ENCODE measurements around the gene TRIM63. TPM values are rescaled to one million over a fixed set of nuclear protein-coding genes. Genes with fewer than 3 reads are reported as not detected.
A peak's percentile ranks its signal among the peaks of the same experiment; 100 is the strongest.
"Not testable (repeated sequence)": the region's sequence is repeated elsewhere in the genome, so short reads cannot be mapped to it uniquely, and the experiment has no call there.

The TRIM63 gene
- total and polyA plus RNA-seq, 9 of the 15 experiments (the other 6 are each of a cell fraction or from before 2014, with no cell fraction given) = 0.08 to 0.57 (median 0.36) TPM

DNA sequence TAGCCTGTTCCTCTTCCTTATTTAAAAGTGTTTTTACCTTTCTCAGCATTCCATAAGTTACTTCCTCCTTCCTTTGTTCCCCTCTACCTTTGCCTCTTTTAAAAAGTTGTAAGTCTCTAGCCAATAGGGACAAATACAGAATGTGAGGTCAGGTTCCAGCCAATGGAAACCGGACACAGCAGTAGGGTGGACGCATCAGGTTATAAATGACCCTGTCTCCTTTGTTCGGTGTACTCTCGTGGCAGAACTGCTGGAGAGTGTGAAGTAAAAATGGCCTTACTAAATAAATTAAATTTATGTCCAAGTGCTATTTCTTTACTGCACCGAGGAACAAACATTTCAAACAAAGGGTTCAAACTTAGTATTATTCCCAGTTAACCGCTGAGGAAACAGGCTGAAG, 26.1 kb upstream of the TRIM63 start:
- peak overlapping the region; percentile 50; the same call in 1 of the 2 replicates for H3K4me2 ChIP-seq (ENCODE audit: insufficient read depth, low read length)
- H2AFZ ChIP-seq (ENCODE audit: low read depth, low read length) = peak overlapping the region; percentile 93
- H3K9me1 ChIP-seq (ENCODE audit: control insufficient read depth, insufficient read depth, low read length); H3K36me3 ChIP-seq (ENCODE audit: control insufficient read depth, insufficient read depth, low read length); intact Hi-C loops (cut with micrococcal nuclease); BruUV-seq (replicated peaks); FAIRE-seq; H3K79me2 ChIP-seq (ENCODE audit: control insufficient read depth, insufficient read depth, low read length); H3K9me3 ChIP-seq (replicated peaks; ENCODE audit: control insufficient read depth, insufficient read depth, low read depth, low read length); H4K20me1 ChIP-seq (replicated peaks; ENCODE audit: control insufficient read depth, insufficient read depth, low read length); H3K27me3 ChIP-seq (ENCODE audit: control insufficient read depth in 2 of 2, insufficient read depth in 2 of 2, low read length in 2 of 2); POLR2A ChIA-PET; H3K4me3 ChIP-seq; in situ Hi-C loops (cut with MboI); TF ChIP-seq FOXM1 (CRISPR knock-in tag; IDR thresholded peaks at IDR 0.05; ENCODE audit: low read depth): not testable (repeated sequence)
- peak overlapping the region; percentile 7; the same call in 1 of the 3 replicates for H3K27ac ChIP-seq (ENCODE audit: extremely low read depth, low read depth, low read length)
- H3K4me1 ChIP-seq (replicated peaks in 1 of 2; ENCODE audit: control insufficient read depth in 2 of 2, insufficient read depth in 2 of 2, low read length in 2 of 2) = peaks cover 20 to 45% of the 10 kb centered on the region in 2 experiments
- CTCF ChIA-PET (ENCODE audit: low intra/inter-chr PET ratio) = interaction anchor here (0.6 to 1.4 kb wide), 2 partner anchors 11 to 58 kb away, joined by 3 to 5 read pairs; no protein-coding TSS in a partner anchor
- DNase-seq (ENCODE audit: extremely low read depth in 1 of 4, low spot score in 3 of 4) (peak in 1 of 4 experiments; percentile 53), ATAC-seq (0 out of 3 replicates have a peak, but pooled peaks have one; percentile 21)
- 0 out of 4 replicates have a peak overlapping the region, but pooled peaks of 1 of the 2 experiments have one; percentile 41 for H3K9ac ChIP-seq (ENCODE audit: insufficient read depth in 1 of 2, low read depth in 2 of 2, low read length in 2 of 2)
- 25% methylated on average over 6 of the region's 6 CpGs for WGBS (ENCODE audit: insufficient coverage, low coverage, missing lambda C conversion rate)
- TF ChIP-seq MEIS2 (IDR thresholded peaks at IDR 0.05; ENCODE audit: partially characterized antibody) = peak; percentile 73
- peak; percentile 11 for TF ChIP-seq ASH1L (IDR thresholded peaks at IDR 0.05; ENCODE audit: borderline replicate concordance, low read depth, partially characterized antibody)
- TF ChIP-seq FOXM1 (IDR thresholded peaks at IDR 0.05; ENCODE audit: low read depth) = 0 out of 2 replicates have a peak, but pooled peaks have one; percentile 16
- TF ChIP-seq KDM5B (IDR thresholded peaks at IDR 0.05; ENCODE audit: insufficient replicate concordance, low read depth, low read length) = peak; percentile 49

DNA sequence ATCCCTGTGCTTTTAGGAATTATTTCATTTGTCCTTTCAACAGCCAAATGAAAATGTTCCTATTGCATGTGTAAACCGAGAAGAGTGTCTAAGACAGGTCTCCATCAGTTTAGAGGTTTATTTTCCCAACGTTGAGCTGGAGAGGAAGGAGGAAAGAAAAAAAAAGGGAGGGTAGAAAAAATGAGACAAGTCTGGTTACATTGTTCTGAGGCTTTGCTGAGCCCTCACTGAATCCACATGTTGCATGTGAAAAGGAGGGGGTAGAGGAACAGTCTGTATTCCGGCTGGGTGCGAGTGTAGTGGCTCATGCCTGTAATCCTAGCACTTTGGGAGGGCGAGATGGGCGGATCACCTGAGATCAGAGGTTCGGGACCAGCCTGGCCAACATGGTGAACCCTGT, 25.0 kb upstream of the TRIM63 start:
- no peaks in the 10 kb centered on the region for H3K27me3 ChIP-seq (ENCODE audit: control insufficient read depth in 2 of 2, insufficient read depth in 2 of 2, low read length in 2 of 2)
- no peak overlapping the region for H3K9ac ChIP-seq (ENCODE audit: insufficient read depth in 1 of 2, low read depth in 2 of 2, low read length in 2 of 2)
- no peaks in the 10 kb centered on the region for H4K20me1 ChIP-seq (replicated peaks; ENCODE audit: control insufficient read depth, insufficient read depth, low read length)
- H3K4me1 ChIP-seq (replicated peaks in 1 of 2; ENCODE audit: control insufficient read depth in 2 of 2, insufficient read depth in 2 of 2, low read length in 2 of 2) = peaks cover 20 to 39% of the 10 kb centered on the region in 2 experiments
- H3K9me1 ChIP-seq (ENCODE audit: control insufficient read depth, insufficient read depth, low read length) = no peaks in the 10 kb centered on the region
- FAIRE-seq (no peak), ATAC-seq (no peak), DNase-seq (ENCODE audit: extremely low read depth in 1 of 4, low spot score in 3 of 4) (no peak)
- no peak overlapping the region for H3K4me2 ChIP-seq (ENCODE audit: insufficient read depth, low read length)
- CTCF ChIA-PET (ENCODE audit: low intra/inter-chr PET ratio) = no interaction called here
- H3K9me3 ChIP-seq (replicated peaks; ENCODE audit: control insufficient read depth, insufficient read depth, low read depth, low read length) = no peaks in the 10 kb centered on the region
- TF ChIP-seq ZNF766 (CRISPR knock-in tag; conservative IDR thresholded peaks at IDR 0.05) = peak; percentile 90
- TF ChIP-seq ZNF384 (IDR thresholded peaks at IDR 0.05; ENCODE audit: low read depth, low read length) = 0 out of 2 replicates have a peak, but pooled peaks have one; percentile 39
- no peak for TF ChIP-seq ZNF134 (CRISPR knock-in tag; conservative IDR thresholded peaks at IDR 0.05)
- no peak for TF ChIP-seq DACH1 (IDR thresholded peaks at IDR 0.05; ENCODE audit: partially characterized antibody)
- TF ChIP-seq, protein P1, sequence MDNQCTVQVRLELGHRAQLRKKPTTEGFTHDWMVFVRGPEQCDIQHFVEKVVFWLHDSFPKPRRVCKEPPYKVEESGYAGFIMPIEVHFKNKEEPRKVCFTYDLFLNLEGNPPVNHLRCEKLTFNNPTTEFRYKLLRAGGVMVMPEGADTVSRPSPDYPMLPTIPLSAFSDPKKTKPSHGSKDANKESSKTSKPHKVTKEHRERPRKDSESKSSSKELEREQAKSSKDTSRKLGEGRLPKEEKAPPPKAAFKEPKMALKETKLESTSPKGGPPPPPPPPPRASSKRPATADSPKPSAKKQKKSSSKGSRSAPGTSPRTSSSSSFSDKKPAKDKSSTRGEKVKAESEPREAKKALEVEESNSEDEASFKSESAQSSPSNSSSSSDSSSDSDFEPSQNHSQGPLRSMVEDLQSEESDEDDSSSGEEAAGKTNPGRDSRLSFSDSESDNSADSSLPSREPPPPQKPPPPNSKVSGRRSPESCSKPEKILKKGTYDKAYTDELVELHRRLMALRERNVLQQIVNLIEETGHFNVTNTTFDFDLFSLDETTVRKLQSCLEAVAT (IDR thresholded peaks at IDR 0.05) = 0 out of 4 replicates have a peak, but pooled peaks of 1 of the 2 experiments have one; percentile 33
- no peak for TF ChIP-seq SIX5 (IDR thresholded peaks at IDR 0.05; ENCODE audit: borderline replicate concordance in 1 of 2, insufficient read depth in 1 of 2, low read depth in 1 of 2, low read length in 2 of 2)
- TF ChIP-seq HDAC3 (IDR thresholded peaks at IDR 0.05; ENCODE audit: borderline replicate concordance, partially characterized antibody) = no peak
- TF ChIP-seq POLR3G (IDR thresholded peaks at IDR 0.05; ENCODE audit: extremely low read depth, insufficient read length, insufficient replicate concordance) = no peak
- TF ChIP-seq SMAD2 (IDR thresholded peaks at IDR 0.05; ENCODE audit: low read depth, low read length) = no peak
- no peak overlapping the region for H3K4me3 ChIP-seq
- BruUV-seq (replicated peaks) = no TSS peak
- H2AFZ ChIP-seq (ENCODE audit: low read depth, low read length) = peak overlapping the region; percentile 86
- in situ Hi-C loops (cut with MboI) (no loop called here), intact Hi-C loops (cut with micrococcal nuclease) (no loop called here)
- 74% methylated on average over 7 of the region's 7 CpGs for WGBS (ENCODE audit: insufficient coverage, low coverage, missing lambda C conversion rate)
- POLR2A ChIA-PET = interaction anchor here (0.6 kb wide), 1 partner anchor 18 kb away, joined by 3 read pairs; no protein-coding TSS in a partner anchor
- H3K79me2 ChIP-seq (ENCODE audit: control insufficient read depth, insufficient read depth, low read length) = no peaks in the 10 kb centered on the region
- no peak overlapping the region for H3K27ac ChIP-seq (ENCODE audit: extremely low read depth, low read depth, low read length)
- H3K36me3 ChIP-seq (ENCODE audit: control insufficient read depth, insufficient read depth, low read length) = no peaks in the 10 kb centered on the region
